K562 (cell line): Measurements from ENCODE around the gene PTPRE. TPM values are rescaled to one million over a fixed set of nuclear protein-coding genes. Genes with fewer than 3 reads are reported as not detected.
A peak's percentile ranks its signal among the peaks of the same experiment; 100 is the strongest.

Source experiments
- ATF7 ChIP-seq: fragments of 450-650 bp; IDR thresholded peaks from 2 replicates; pipeline ENCODE4 v1.7.1; 2014; ENCODE audit warnings: mild to moderate bottlenecking, moderate library complexity
- CREM ChIP-seq: IDR thresholded peaks from 2 replicates; pipeline ENCODE4 v1.6.1; 2014; ENCODE audit warnings: antibody characterized with exemption, low read depth
- FOSL1 ChIP-seq: fragments of 200-800 bp; sonication (Bioruptor generic); conservative IDR thresholded peaks from 2 replicates; pipeline ENCODE4 v1.6.1; 2016; ENCODE audit warnings: missing genetic modification characterization, missing compliant biosample characterization
- FOXM1 ChIP-seq, 2 experiments: fragments of 450-650 bp in 1 of 2; sonication (generic) in 1 of 2; formaldehyde crosslinking in 1 of 2; IDR thresholded peaks; 2 replicates each; pipeline versions ENCODE4 v1.6.1 to v1.9.0; 2017 to 2022; ENCODE audit warnings: low read depth in 2 of 2, mild to moderate bottlenecking in 2 of 2, missing genetic modification reagents in 1 of 2, moderate library complexity in 1 of 2
- ILF3 ChIP-seq: fragments of 450-650 bp; IDR thresholded peaks from 2 replicates; pipeline ENCODE4 v1.6.1; 2018; ENCODE audit warnings: antibody characterized with exemption, mild to moderate bottlenecking, moderate library complexity, borderline replicate concordance
- MBD2 ChIP-seq: sonication (generic); IDR thresholded peaks from 2 replicates; pipeline ENCODE4 v1.6.1; 2016; ENCODE audit warnings: low read depth, borderline replicate concordance
- MEF2A ChIP-seq: IDR thresholded peaks from 2 replicates; pipeline ENCODE4 v1.6.1; 2011; ENCODE audit warnings: low read depth, mild to moderate bottlenecking, low read length, moderate library complexity; ENCODE audit not compliant: control insufficient read depth
- PHB ChIP-seq: fragments of 250-450 bp; sonication (Bioruptor Pico); IDR thresholded peaks from 2 replicates; pipeline ENCODE4 v1.5.0; 2021
- PHB2 ChIP-seq: fragments of 450-650 bp; IDR thresholded peaks from 2 replicates; pipeline ENCODE4 v1.6.1; 2017; ENCODE audit warnings: low read depth
- SIN3A ChIP-seq, 2 experiments: fragments of 150-350 bp in 1 of 2; IDR thresholded peaks; 2 replicates each; pipeline ENCODE4 v1.6.1; 2011 to 2016; ENCODE audit warnings: borderline replicate concordance in 2 of 2, low read depth in 2 of 2, low read length in 2 of 2, mild to moderate bottlenecking in 2 of 2, moderate library complexity in 2 of 2; ENCODE audit not compliant: control insufficient read depth in 1 of 2
- U2AF2 ChIP-seq: fragments of 200-400 bp; formaldehyde crosslinking; optimal IDR thresholded peaks from 2 replicates; pipeline ENCODE3; 2017; ENCODE audit warnings: low read depth, mild to moderate bottlenecking, low read length
- ZNF23 ChIP-seq: fragments of 250-450 bp; sonication (Bioruptor Pico); IDR thresholded peaks from 2 replicates; pipeline ENCODE4 v1.4.0; 2020; ENCODE audit warnings: mild to moderate bottlenecking
- ZNF311 ChIP-seq: fragments of 250-450 bp; sonication (Bioruptor Pico); IDR thresholded peaks from 2 replicates; pipeline ENCODE4 v1.4.0; 2020; ENCODE audit warnings: mild to moderate bottlenecking, moderate library complexity
- ZNF324 ChIP-seq: fragments of 250-450 bp; sonication (Bioruptor Pico); IDR thresholded peaks from 2 replicates; pipeline ENCODE4 v1.4.0; 2020; ENCODE audit warnings: mild to moderate bottlenecking
- polyA plus RNA-seq, 8 experiments: library from polyadenylated mRNA; depleted of rRNA in 4 of 8; stranded (reverse) in 5 of 8; unstranded in 3 of 8; fragments of >200 nt; fragmentation: Nextera tagmentation in 2 of 8; fragmentation: Illumina TruSeq in 1 of 8; extraction: Ambion mirVana in 2 of 8; extraction: Trizol in 1 of 8; gene quantifications; 2 replicates each; pipeline versions ENCODE4 v1.2.1 to v1.2.3, GENCODE V29; 2011 to 2014; ENCODE audit warnings: inconsistent platforms in 1 of 8, missing spikeins in 1 of 8
- total RNA-seq, 7 experiments: library from RNA; depleted of rRNA in 6 of 7; stranded (reverse); fragments of >200 nt in 6 of 7; fragmentation: Illumina TruSeq in 2 of 7; extraction: Trizol in 2 of 7; gene quantifications; 2 replicates each; pipeline versions ENCODE4 v1.2.1 to v1.2.3, GENCODE V29; 2011 to 2021; ENCODE audit warnings: low replicate concordance in 1 of 7
- TF ChIP-seq, protein P1 (sequence below): sonication (generic); formaldehyde crosslinking; IDR thresholded peaks from 2 replicates; pipeline ENCODE4 v1.8.0; 2022; ENCODE audit warnings: mild to moderate bottlenecking, missing genetic modification reagents, borderline replicate concordance
- TF ChIP-seq, protein P2 (sequence below), 2 experiments: fragments of 450-650 bp in 1 of 2; IDR thresholded peaks; 2 replicates each; pipeline ENCODE4 v1.6.1; 2011 to 2017; ENCODE audit warnings: low read depth in 2 of 2, antibody characterized with exemption in 1 of 2, borderline replicate concordance in 1 of 2, low read length in 1 of 2, mild to moderate bottlenecking in 1 of 2, mixed read lengths in 1 of 2; ENCODE audit not compliant: control insufficient read depth in 1 of 2
- TF ChIP-seq, protein P3 (sequence below): fragments of 250-450 bp; sonication (Bioruptor Pico); IDR thresholded peaks from 2 replicates; pipeline ENCODE4 v1.5.1; 2021; ENCODE audit warnings: mild to moderate bottlenecking
- TF ChIP-seq, protein P4 (sequence below): sonication (generic); formaldehyde crosslinking; IDR thresholded peaks from 2 replicates; pipeline ENCODE4 v1.8.0; 2022; ENCODE audit warnings: missing genetic modification reagents, mild to moderate bottlenecking, moderate library complexity, borderline replicate concordance

Gene PTPRE
- total and polyA plus RNA-seq, 9 of the 15 experiments (the other 6 are each of a cell fraction or from before 2014, with no cell fraction given), result 0.01 to 0.13 (median 0.04) TPM; not detected in 4

DNA sequence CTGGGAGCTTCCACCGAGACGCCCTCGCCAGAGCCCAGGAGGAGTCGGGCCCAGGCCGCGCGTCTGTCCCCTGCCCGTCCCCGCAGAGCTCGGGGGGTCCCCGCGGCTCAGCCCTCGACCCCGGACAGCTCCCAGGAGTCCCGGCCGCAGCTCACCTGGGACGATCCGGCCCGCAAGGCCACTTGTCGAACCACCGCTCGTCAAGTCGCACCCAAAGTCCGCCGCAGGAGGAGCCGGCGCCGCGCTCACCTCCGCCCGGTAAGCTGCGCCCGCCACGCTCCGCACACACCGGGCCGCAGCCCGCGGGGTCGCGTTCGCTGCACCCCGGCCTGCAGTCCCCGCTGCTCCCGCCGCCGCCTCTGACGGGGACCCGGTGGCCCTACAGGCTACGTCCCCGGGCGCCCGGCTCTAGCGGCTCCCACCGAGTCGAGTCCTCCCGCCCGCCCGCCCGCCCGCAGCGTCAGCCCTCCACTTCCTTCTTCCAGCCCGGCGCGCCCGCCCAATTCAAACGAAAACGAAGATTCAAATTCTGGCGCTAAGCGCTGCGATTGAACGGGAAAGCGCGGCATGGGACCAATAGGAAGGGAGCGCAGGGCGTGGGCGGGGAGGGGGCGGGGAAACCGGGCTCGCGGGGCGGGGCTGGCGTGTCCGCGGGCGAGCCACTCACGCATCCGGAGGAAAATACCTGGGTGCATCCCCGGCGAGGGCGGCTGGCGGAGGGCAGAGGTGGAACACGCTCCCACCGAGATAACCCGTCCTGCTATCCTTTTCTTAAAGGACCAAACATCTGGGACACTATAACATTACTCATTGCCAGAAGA, 219.3 kb downstream of the PTPRE start, which contains the start of gene MKI67 (continued):
- TF ChIP-seq, protein P1, sequence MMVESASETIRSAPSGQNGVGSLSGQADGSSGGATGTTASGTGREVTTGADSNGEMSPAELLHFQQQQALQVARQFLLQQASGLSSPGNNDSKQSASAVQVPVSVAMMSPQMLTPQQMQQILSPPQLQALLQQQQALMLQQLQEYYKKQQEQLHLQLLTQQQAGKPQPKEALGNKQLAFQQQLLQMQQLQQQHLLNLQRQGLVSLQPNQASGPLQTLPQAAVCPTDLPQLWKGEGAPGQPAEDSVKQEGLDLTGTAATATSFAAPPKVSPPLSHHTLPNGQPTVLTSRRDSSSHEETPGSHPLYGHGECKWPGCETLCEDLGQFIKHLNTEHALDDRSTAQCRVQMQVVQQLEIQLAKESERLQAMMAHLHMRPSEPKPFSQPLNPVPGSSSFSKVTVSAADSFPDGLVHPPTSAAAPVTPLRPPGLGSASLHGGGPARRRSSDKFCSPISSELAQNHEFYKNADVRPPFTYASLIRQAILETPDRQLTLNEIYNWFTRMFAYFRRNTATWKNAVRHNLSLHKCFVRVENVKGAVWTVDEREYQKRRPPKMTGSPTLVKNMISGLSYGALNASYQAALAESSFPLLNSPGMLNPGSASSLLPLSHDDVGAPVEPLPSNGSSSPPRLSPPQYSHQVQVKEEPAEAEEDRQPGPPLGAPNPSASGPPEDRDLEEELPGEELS (CRISPR knock-in tag), result no peak
- TF ChIP-seq, protein P2, sequence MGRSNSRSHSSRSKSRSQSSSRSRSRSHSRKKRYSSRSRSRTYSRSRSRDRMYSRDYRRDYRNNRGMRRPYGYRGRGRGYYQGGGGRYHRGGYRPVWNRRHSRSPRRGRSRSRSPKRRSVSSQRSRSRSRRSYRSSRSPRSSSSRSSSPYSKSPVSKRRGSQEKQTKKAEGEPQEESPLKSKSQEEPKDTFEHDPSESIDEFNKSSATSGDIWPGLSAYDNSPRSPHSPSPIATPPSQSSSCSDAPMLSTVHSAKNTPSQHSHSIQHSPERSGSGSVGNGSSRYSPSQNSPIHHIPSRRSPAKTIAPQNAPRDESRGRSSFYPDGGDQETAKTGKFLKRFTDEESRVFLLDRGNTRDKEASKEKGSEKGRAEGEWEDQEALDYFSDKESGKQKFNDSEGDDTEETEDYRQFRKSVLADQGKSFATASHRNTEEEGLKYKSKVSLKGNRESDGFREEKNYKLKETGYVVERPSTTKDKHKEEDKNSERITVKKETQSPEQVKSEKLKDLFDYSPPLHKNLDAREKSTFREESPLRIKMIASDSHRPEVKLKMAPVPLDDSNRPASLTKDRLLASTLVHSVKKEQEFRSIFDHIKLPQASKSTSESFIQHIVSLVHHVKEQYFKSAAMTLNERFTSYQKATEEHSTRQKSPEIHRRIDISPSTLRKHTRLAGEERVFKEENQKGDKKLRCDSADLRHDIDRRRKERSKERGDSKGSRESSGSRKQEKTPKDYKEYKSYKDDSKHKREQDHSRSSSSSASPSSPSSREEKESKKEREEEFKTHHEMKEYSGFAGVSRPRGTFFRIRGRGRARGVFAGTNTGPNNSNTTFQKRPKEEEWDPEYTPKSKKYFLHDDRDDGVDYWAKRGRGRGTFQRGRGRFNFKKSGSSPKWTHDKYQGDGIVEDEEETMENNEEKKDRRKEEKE (IDR thresholded peaks at IDR 0.05; ENCODE audit: borderline replicate concordance in 1 of 2, control insufficient read depth in 1 of 2, low read depth in 2 of 2, low read length in 1 of 2), result no peak
- TF ChIP-seq FOXM1 (IDR thresholded peaks at IDR 0.05; ENCODE audit: low read depth), result peak; percentile 98
- peak; percentile 99 for TF ChIP-seq FOXM1 (CRISPR knock-in tag; IDR thresholded peaks at IDR 0.05; ENCODE audit: low read depth)
- no peak for TF ChIP-seq CREM
- no peak for TF ChIP-seq PHB2
- TF ChIP-seq, protein P3, sequence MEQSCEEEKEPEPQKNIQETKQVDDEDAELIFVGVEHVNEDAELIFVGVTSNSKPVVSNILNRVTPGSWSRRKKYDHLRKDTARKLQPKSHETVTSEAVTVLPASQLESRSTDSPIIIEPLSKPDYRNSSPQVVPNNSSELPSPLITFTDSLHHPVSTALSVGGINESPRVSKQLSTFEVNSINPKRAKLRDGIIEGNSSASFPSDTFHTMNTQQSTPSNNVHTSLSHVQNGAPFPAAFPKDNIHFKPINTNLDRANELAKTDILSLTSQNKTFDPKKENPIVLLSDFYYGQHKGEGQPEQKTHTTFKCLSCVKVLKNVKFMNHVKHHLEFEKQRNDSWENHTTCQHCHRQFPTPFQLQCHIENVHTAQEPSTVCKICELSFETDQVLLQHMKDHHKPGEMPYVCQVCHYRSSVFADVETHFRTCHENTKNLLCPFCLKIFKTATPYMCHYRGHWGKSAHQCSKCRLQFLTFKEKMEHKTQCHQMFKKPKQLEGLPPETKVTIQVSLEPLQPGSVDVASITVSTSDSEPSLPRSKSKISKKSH, result no peak
- TF ChIP-seq U2AF2, result no peak
- TF ChIP-seq PHB, result no peak
- TF ChIP-seq MEF2A, result no peak
- TF ChIP-seq ATF7, result no peak
- TF ChIP-seq SIN3A (IDR thresholded peaks at IDR 0.05; ENCODE audit: borderline replicate concordance in 2 of 2, control insufficient read depth in 1 of 2, low read depth in 2 of 2, low read length in 2 of 2), result peak; percentile 49 to 60; a peak in 1 of 4 replicates
- no peak for TF ChIP-seq ZNF23
- no peak for TF ChIP-seq ILF3
- TF ChIP-seq FOSL1 (tag), result no peak
- TF ChIP-seq ZNF324, result no peak
- TF ChIP-seq ZNF311 (CRISPR knock-in tag), result no peak
- TF ChIP-seq, protein P4, sequence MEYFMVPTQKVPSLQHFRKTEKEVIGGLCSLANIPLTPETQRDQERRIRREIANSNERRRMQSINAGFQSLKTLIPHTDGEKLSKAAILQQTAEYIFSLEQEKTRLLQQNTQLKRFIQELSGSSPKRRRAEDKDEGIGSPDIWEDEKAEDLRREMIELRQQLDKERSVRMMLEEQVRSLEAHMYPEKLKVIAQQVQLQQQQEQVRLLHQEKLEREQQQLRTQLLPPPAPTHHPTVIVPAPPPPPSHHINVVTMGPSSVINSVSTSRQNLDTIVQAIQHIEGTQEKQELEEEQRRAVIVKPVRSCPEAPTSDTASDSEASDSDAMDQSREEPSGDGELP (CRISPR knock-in tag), result no peak
- peak; percentile 38; the same call in 1 of the 2 replicates for TF ChIP-seq MBD2
